Upper lobe of right lung (tissue), 1 donor: ENCODE measurements around the gene ZNF394. TPM values are rescaled to one million over a fixed set of nuclear protein-coding genes. Genes with fewer than 3 reads are reported as not detected.

Experiments
- ATAC-seq: fragments of 200-7000 bp; cut with Tn5 transposase; one replicate; pipeline ENCODE4 v1.9.1; 2020; ENCODE audit warnings: mild to moderate bottlenecking, moderate library complexity
- DNase-seq: peaks from one replicate; pipeline ENCODE4 v3.0.0-alpha.2; 2020
- H3K27ac ChIP-seq: fragments of 200-600 bp; one replicate; pipeline ENCODE4 v1.8.0; 2022
- H3K27me3 ChIP-seq: fragments of 200-600 bp; one replicate; pipeline ENCODE4 v1.8.0; 2022; ENCODE audit warnings: mild to moderate bottlenecking
- H3K36me3 ChIP-seq: fragments of 200-600 bp; one replicate; pipeline ENCODE4 v1.8.0; 2022
- H3K4me1 ChIP-seq: fragments of 200-600 bp; one replicate; pipeline ENCODE4 v1.8.0; 2022
- H3K4me3 ChIP-seq: fragments of 200-600 bp; one replicate; pipeline ENCODE4 v1.8.0; 2022; ENCODE audit warnings: mild to moderate bottlenecking
- H3K9me3 ChIP-seq: fragments of 200-600 bp; one replicate; pipeline ENCODE4 v1.8.0; 2022
- CTCF ChIP-seq: fragments of 200-600 bp; IDR thresholded peaks from one replicate; pipeline ENCODE4 v1.8.0; 2022; ENCODE audit warnings: antibody characterized with exemption
- intact Hi-C: fragments of 100-400 bp; cut with DNase I; formaldehyde crosslinking; loops from one replicate; pipeline ENCODE4 v1.11.0; 2022
- total RNA-seq: library from RNA; stranded (reverse); fragmentation: NEBNext Ultra II Directional; extraction: Animal tissue kit (Norgen Biotek cat#: 25700); gene quantifications from one replicate; pipeline ENCODE4 v1.2.1, GENCODE V29; 2021
- donor health status: DM: no; HTN: yes; CAD: no; lungs with severe emphysema.

The ZNF394 gene
- total RNA-seq, 1 donor from 2014 or later = 34.5 TPM

- intact Hi-C loops = no loop called here
- no peak for TF ChIP-seq CTCF
- peaks cover 85% of the 10 kb centered on the region for H3K36me3 ChIP-seq
- DNase-seq = no peak
- no peaks in the 10 kb centered on the region for H3K27me3 ChIP-seq
- ATAC-seq = no peak
- no peak overlapping the region for H3K4me3 ChIP-seq
- no peak overlapping the region for H3K27ac ChIP-seq
- no peaks in the 10 kb centered on the region for H3K9me3 ChIP-seq
- no peaks in the 10 kb centered on the region for H3K4me1 ChIP-seq
Measured at GRCh38 chr7:99448855-99449254, 51.2 kb downstream of the ZNF394 start.

- DNase-seq (no peak), ATAC-seq (no peak)
- H3K27me3 ChIP-seq = no peaks in the 10 kb centered on the region
- no peaks in the 10 kb centered on the region for H3K4me1 ChIP-seq
- no peak for TF ChIP-seq CTCF
- no peak overlapping the region for H3K4me3 ChIP-seq
- peaks cover 85% of the 10 kb centered on the region for H3K36me3 ChIP-seq
- H3K27ac ChIP-seq = no peak overlapping the region
- intact Hi-C loops = no loop called here
- H3K9me3 ChIP-seq = no peaks in the 10 kb centered on the region
Measured at GRCh38 chr7:99447943-99448342, 52.1 kb downstream of the ZNF394 start.

GRCh38 chr7:99446096-99446495 is 54.0 kb downstream of the ZNF394 start:
- ATAC-seq = no peak
- H3K36me3 ChIP-seq = peaks cover 74% of the 10 kb centered on the region

More at GRCh38 chr7:99446096-99446495, 54.0 kb downstream of the ZNF394 start:
- no peaks in the 10 kb centered on the region for H3K27me3 ChIP-seq
- peaks cover 3% of the 10 kb centered on the region for H3K4me1 ChIP-seq
- H3K27ac ChIP-seq = no peak overlapping the region
- no peak overlapping the region for H3K4me3 ChIP-seq
- intact Hi-C loops = no loop called here
- no peak for TF ChIP-seq CTCF
- H3K9me3 ChIP-seq = no peaks in the 10 kb centered on the region
- DNase-seq = no peak

Other genes with a start within 250 kb of the ZNF394 start
- gene MYH16, start 227.4 kb downstream of the ZNF394 start, total RNA-seq = not detected
- 137 TPM for gene ARPC1A, start 174.4 kb downstream of the ZNF394 start, total RNA-seq
- 219 TPM for gene ARPC1B, start 125.6 kb downstream of the ZNF394 start, total RNA-seq
- 76.4 TPM for gene PDAP1, start 91.7 kb downstream of the ZNF394 start, total RNA-seq
- gene BUD31, start 91.3 kb downstream of the ZNF394 start, total RNA-seq = 72.0 TPM
- 7.5 TPM for gene PTCD1, start 61.5 kb downstream of the ZNF394 start, total RNA-seq
- 26.9 TPM for gene CPSF4, start 61.3 kb downstream of the ZNF394 start, total RNA-seq
- 231 TPM for gene ATP5MF, start 34.1 kb downstream of the ZNF394 start, total RNA-seq
- gene ZNF789, start 27.4 kb downstream of the ZNF394 start, total RNA-seq = 9.6 TPM
- gene ZKSCAN5, start 4.4 kb upstream of the ZNF394 start, total RNA-seq = 7.4 TPM
- 4.9 TPM for gene FAM200A, start 51.8 kb upstream of the ZNF394 start, total RNA-seq
- 63.1 TPM for gene ZNF655, start 58.4 kb upstream of the ZNF394 start, total RNA-seq
- gene TMEM225B, start 98.0 kb upstream of the ZNF394 start, total RNA-seq = 1.0 TPM
- gene ZSCAN25, start 116.7 kb upstream of the ZNF394 start, total RNA-seq = 18.3 TPM
- 15.1 TPM for gene CYP3A5, start 179.7 kb upstream of the ZNF394 start, total RNA-seq
- 1.6 TPM for gene CYP3A7, start 234.9 kb upstream of the ZNF394 start, total RNA-seq